ENCODE measurements around the gene ETS1. TPM values are rescaled to one million over a fixed set of nuclear protein-coding genes. Genes with fewer than 3 reads are reported as not detected.

ETS1 gene
- total RNA-seq, 2 donors from 2014 or later: 34.3 to 36.4 TPM

- H3K9me3 ChIP-seq (ENCODE audit: control insufficient read depth, low read length): no peaks in the 10 kb centered on the region
- H3K9me3 Mint-ChIP-seq: no peaks in the 10 kb centered on the region
- H3K27ac ChIP-seq (ENCODE audit: low read depth, low read length): no peak overlapping the region
- H3K4me3 ChIP-seq (ENCODE audit: low read length): peak overlapping the region; percentile 9
- DNase-seq: peak; percentile 55
- 79 to 86% methylated on average over 2 to 4 of the region's 4 CpGs for WGBS, 2 experiments (ENCODE audit: insufficient coverage in 1 of 2, insufficient read length in 1 of 2)
- no peaks in the 10 kb centered on the region for H3K36me3 ChIP-seq (ENCODE audit: control insufficient read depth, insufficient read depth, low read length)
- peak overlapping the region; percentile 64 for H3K27ac Mint-ChIP-seq
- H3K36me3 Mint-ChIP-seq (ENCODE audit: low read depth): peaks cover 4% of the 10 kb centered on the region
- H3K9ac ChIP-seq (ENCODE audit: extremely low read depth, low read length, poor library complexity, severe bottlenecking): no peak overlapping the region
- peaks cover 48% of the 10 kb centered on the region for H3K4me1 Mint-ChIP-seq
- TF ChIP-seq, protein P1, sequence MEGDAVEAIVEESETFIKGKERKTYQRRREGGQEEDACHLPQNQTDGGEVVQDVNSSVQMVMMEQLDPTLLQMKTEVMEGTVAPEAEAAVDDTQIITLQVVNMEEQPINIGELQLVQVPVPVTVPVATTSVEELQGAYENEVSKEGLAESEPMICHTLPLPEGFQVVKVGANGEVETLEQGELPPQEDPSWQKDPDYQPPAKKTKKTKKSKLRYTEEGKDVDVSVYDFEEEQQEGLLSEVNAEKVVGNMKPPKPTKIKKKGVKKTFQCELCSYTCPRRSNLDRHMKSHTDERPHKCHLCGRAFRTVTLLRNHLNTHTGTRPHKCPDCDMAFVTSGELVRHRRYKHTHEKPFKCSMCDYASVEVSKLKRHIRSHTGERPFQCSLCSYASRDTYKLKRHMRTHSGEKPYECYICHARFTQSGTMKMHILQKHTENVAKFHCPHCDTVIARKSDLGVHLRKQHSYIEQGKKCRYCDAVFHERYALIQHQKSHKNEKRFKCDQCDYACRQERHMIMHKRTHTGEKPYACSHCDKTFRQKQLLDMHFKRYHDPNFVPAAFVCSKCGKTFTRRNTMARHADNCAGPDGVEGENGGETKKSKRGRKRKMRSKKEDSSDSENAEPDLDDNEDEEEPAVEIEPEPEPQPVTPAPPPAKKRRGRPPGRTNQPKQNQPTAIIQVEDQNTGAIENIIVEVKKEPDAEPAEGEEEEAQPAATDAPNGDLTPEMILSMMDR (conservative IDR thresholded peaks at IDR 0.05): no peak
- H3K4me3 Mint-ChIP-seq: no peak overlapping the region
- peaks cover 20% of the 10 kb centered on the region for H3K4me1 ChIP-seq (ENCODE audit: control insufficient read depth, insufficient read depth, low read length)
- no peaks in the 10 kb centered on the region for H3K27me3 Mint-ChIP-seq (ENCODE audit: insufficient read depth)
- no peaks in the 10 kb centered on the region for H3K27me3 ChIP-seq (ENCODE audit: control insufficient read depth, insufficient read depth, low read length, poor library complexity, severe bottlenecking)
Observed at GRCh38 chr11:128496692-128497060, 90.7 kb downstream of the ETS1 start.

DNA sequence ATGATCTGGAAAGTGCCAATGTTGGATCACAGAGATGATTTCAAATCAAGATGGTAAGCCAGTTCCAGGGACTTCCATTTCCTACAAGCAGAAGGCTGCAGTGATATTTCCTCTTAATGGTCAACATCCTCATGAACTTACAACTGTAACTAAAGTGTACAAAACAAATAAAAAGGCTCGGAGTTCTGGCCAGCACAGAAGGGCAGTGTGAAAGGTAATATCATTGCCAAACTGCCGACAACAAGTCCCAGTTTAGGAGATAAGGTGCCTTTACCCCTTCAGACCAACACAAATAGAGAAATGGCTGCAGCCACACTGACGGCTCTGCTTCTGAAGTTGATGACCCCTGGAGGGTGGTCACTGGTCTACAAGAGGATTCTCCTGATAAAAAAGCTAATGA, 91.1 kb downstream of the ETS1 start:
- no peak overlapping the region for H3K4me3 ChIP-seq (ENCODE audit: low read length)
- Mint-ChIP-seq H3K27me3 (ENCODE audit: insufficient read depth) (no peaks in the 10 kb centered on the region), H3K36me3 (ENCODE audit: low read depth) (peaks cover 4% of the 10 kb centered on the region), H3K27ac (peak overlapping the region; percentile 64), H3K4me3 (no peak overlapping the region), H3K9me3 (no peaks in the 10 kb centered on the region), H3K4me1 (peaks cover 44% of the 10 kb centered on the region)
- H3K9me3 ChIP-seq (ENCODE audit: control insufficient read depth, low read length): no peaks in the 10 kb centered on the region
- H3K9ac ChIP-seq (ENCODE audit: extremely low read depth, low read length, poor library complexity, severe bottlenecking): no peak overlapping the region
- 83% methylated on average over 3 of the region's 3 CpGs for WGBS, 2 experiments (ENCODE audit: insufficient coverage in 1 of 2, insufficient read length in 1 of 2)
- H3K4me1 ChIP-seq (ENCODE audit: control insufficient read depth, insufficient read depth, low read length): peaks cover 16% of the 10 kb centered on the region
- TF ChIP-seq, protein P1 (conservative IDR thresholded peaks at IDR 0.05): no peak
- H3K27ac ChIP-seq (ENCODE audit: low read depth, low read length): no peak overlapping the region
- H3K36me3 ChIP-seq (ENCODE audit: control insufficient read depth, insufficient read depth, low read length): peaks cover 2% of the 10 kb centered on the region
- no peaks in the 10 kb centered on the region for H3K27me3 ChIP-seq (ENCODE audit: control insufficient read depth, insufficient read depth, low read length, poor library complexity, severe bottlenecking)
- DNase-seq: no peak

- no peaks in the 10 kb centered on the region for H3K27me3 Mint-ChIP-seq (ENCODE audit: insufficient read depth)
- H3K4me1 ChIP-seq (ENCODE audit: control insufficient read depth, insufficient read depth, low read length): peaks cover 15% of the 10 kb centered on the region
Observed at GRCh38 chr11:128494418-128495332, 92.7 kb downstream of the ETS1 start.

More at GRCh38 chr11:128494418-128495332, 92.7 kb downstream of the ETS1 start:
- Histone ChIP-seq H3K36me3 (ENCODE audit: control insufficient read depth, insufficient read depth, low read length) (peaks cover 14% of the 10 kb centered on the region), H3K9ac (ENCODE audit: extremely low read depth, low read length, poor library complexity, severe bottlenecking) (no peak overlapping the region), H3K9me3 (ENCODE audit: control insufficient read depth, low read length) (no peaks in the 10 kb centered on the region), H3K4me3 (ENCODE audit: low read length) (no peak overlapping the region), H3K27me3 (ENCODE audit: control insufficient read depth, insufficient read depth, low read length, poor library complexity, severe bottlenecking) (no peaks in the 10 kb centered on the region), H3K27ac (ENCODE audit: low read depth, low read length) (no peak overlapping the region)
- no peak overlapping the region for H3K27ac Mint-ChIP-seq
- no peak overlapping the region for H3K4me3 Mint-ChIP-seq
- peaks cover 35% of the 10 kb centered on the region for H3K4me1 Mint-ChIP-seq
- peaks cover 8% of the 10 kb centered on the region for H3K36me3 Mint-ChIP-seq (ENCODE audit: low read depth)
- no peaks in the 10 kb centered on the region for H3K9me3 Mint-ChIP-seq
- no peak for DNase-seq
- WGBS, 2 experiments (ENCODE audit: insufficient coverage in 1 of 2, insufficient read length in 1 of 2): 92 to 95% methylated on average over 1 to 3 of the region's 3 CpGs
- TF ChIP-seq, protein P1 (conservative IDR thresholded peaks at IDR 0.05): no peak
